H1 (cell line): ENCODE measurements around the gene ADAMTS17. TPM values are rescaled to one million over a fixed set of nuclear protein-coding genes. Genes with fewer than 3 reads are reported as not detected.

Experiments
- CTCF ChIA-PET: fragments of 300-600 bp; sonication (Branson Sonifier 250); formaldehyde crosslinking; loops from one replicate; lab custom pipeline; 2021; ENCODE audit not compliant: partially characterized antibody; lab: Charles Lee
- POLR2A ChIA-PET: fragments of 300-600 bp; sonication (Branson Sonifier 250); formaldehyde crosslinking; loops from one replicate; lab custom pipeline; 2021; ENCODE audit warnings: inconsistent platforms; ENCODE audit not compliant: partially characterized antibody; lab: Charles Lee
- DNase-seq, 2 experiments: peaks; one replicate each; pipeline versions ENCODE4 v3.0.0 to v3.0.0-alpha.2; 2010 to 2022; ENCODE audit warnings: low spot score in 2 of 2, low read depth in 1 of 2, mixed read lengths in 1 of 2
- FAIRE-seq: peaks from 2 replicates; lab custom pipeline; 2011; peaks lifted over from hg19 to GRCh38; lab: Jason Lieb, UNC
- H2AFZ ChIP-seq: 2 replicates; pipeline ENCODE4 v1.8.1; 2012; ENCODE audit warnings: low read length, inconsistent platforms
- H2AK5ac ChIP-seq: 2 replicates; pipeline ENCODE4 v1.6.1; 2013; ENCODE audit warnings: low read depth, low read length
- H2BK120ac ChIP-seq: replicated peaks from 2 replicates; pipeline ENCODE3; 2013; ENCODE audit warnings: low read depth, low read length, inconsistent platforms
- H2BK12ac ChIP-seq: 2 replicates; pipeline ENCODE4 v1.6.1; 2013; ENCODE audit warnings: low read depth, low read length
- H2BK15ac ChIP-seq: 2 replicates; pipeline ENCODE4 v1.6.1; 2013; ENCODE audit warnings: low read length
- H2BK20ac ChIP-seq: 2 replicates; pipeline ENCODE4 v1.6.1; 2013; ENCODE audit warnings: low read length
- H2BK5ac ChIP-seq: 2 replicates; pipeline ENCODE4 v1.6.1; 2013; ENCODE audit warnings: low read depth, low read length
- H3K14ac ChIP-seq: 2 replicates; pipeline ENCODE4 v1.6.1; 2013; ENCODE audit warnings: inconsistent platforms; ENCODE audit not compliant: insufficient read length
- H3K18ac ChIP-seq: 2 replicates; pipeline ENCODE4 v1.6.1; 2013; ENCODE audit warnings: low read length; ENCODE audit errors: extremely low read depth
- H3K23ac ChIP-seq: 2 replicates; pipeline ENCODE4 v1.6.1; 2013; ENCODE audit warnings: inconsistent platforms; ENCODE audit not compliant: insufficient read length
- H3K23me2 ChIP-seq: 2 replicates; pipeline ENCODE4 v1.6.1; 2013; ENCODE audit warnings: low read depth, low read length
- H3K27ac ChIP-seq: 2 replicates; pipeline ENCODE4 v1.6.1; 2011; ENCODE audit warnings: low read depth, low read length, inconsistent platforms
- H3K27me3 ChIP-seq, 4 experiments: replicated peaks in 1 of 4; 1 replicate in 1 of 4; 2 replicates in 3 of 4; pipeline versions ENCODE4 v1.6.1 to v1.8.1; 2011 to 2013; ENCODE audit warnings: low read length in 3 of 4, mild to moderate bottlenecking in 3 of 4, inconsistent platforms in 2 of 4, mixed read lengths in 2 of 4, moderate library complexity in 1 of 4; ENCODE audit not compliant: control insufficient read depth in 3 of 4, insufficient read depth in 3 of 4; ENCODE audit errors: extremely low read depth in 1 of 4
- H3K36me3 ChIP-seq, 4 experiments: 2 replicates each; pipeline versions ENCODE4 v1.6.1 to v1.8.1; 2011 to 2013; ENCODE audit warnings: mild to moderate bottlenecking in 4 of 4, low read length in 3 of 4, moderate library complexity in 2 of 4, control low read depth in 1 of 4, inconsistent platforms in 1 of 4; ENCODE audit not compliant: insufficient read depth in 4 of 4, control insufficient read depth in 2 of 4
- H3K4ac ChIP-seq: replicated peaks from 2 replicates; pipeline ENCODE3; 2013; ENCODE audit warnings: low read length, low read depth, mixed read lengths, inconsistent platforms; ENCODE audit not compliant: insufficient read length
- H3K4me1 ChIP-seq, 4 experiments: replicated peaks in 1 of 4; 1 replicate in 1 of 4; 2 replicates in 3 of 4; pipeline versions ENCODE4 v1.6.1 to v1.8.1; 2011 to 2013; ENCODE audit warnings: low read length in 3 of 4, inconsistent platforms in 2 of 4, mixed read lengths in 1 of 4; ENCODE audit not compliant: insufficient read depth in 4 of 4, control insufficient read depth in 3 of 4
- H3K4me2 ChIP-seq, 2 experiments: 2 replicates each; pipeline versions ENCODE4 v1.6.1 to v1.8.1; 2011 to 2013; ENCODE audit warnings: low read depth in 2 of 2, low read length in 2 of 2, control low read depth in 1 of 2, inconsistent platforms in 1 of 2, mild to moderate bottlenecking in 1 of 2; ENCODE audit not compliant: insufficient read depth in 1 of 2
- H3K4me3 ChIP-seq, 4 experiments: fragments of 200-600, 300-600 bp in 1 of 4; sonication (generic), shearing (Covaris generic), sonication (Bioruptor Twin) in 1 of 4; 2 replicates each; pipeline versions ENCODE4 v1.5.1 to v1.8.1; 2011 to 2016; ENCODE audit warnings: low read length in 4 of 4, low read depth in 3 of 4, control low read depth in 2 of 4, inconsistent platforms in 2 of 4, mild to moderate bottlenecking in 2 of 4, mixed read lengths in 1 of 4, moderate library complexity in 1 of 4; ENCODE audit not compliant: insufficient read depth in 2 of 4; ENCODE audit errors: extremely low read depth in 1 of 4
- H3K56ac ChIP-seq: replicated peaks from 2 replicates; pipeline ENCODE3; 2013; ENCODE audit warnings: low read depth, mild to moderate bottlenecking, mixed read lengths, low read length, inconsistent platforms; ENCODE audit not compliant: insufficient read length
- H3K79me1 ChIP-seq: 2 replicates; pipeline ENCODE4 v1.6.1; 2013; ENCODE audit warnings: low read depth, low read length, control low read depth
- H3K79me2 ChIP-seq, 2 experiments: 2 replicates each; pipeline versions ENCODE4 v1.6.1 to v1.8.1; 2012 to 2013; ENCODE audit warnings: low read length in 2 of 2, mild to moderate bottlenecking in 2 of 2, inconsistent platforms in 1 of 2; ENCODE audit not compliant: insufficient read depth in 2 of 2, control insufficient read depth in 1 of 2
- H3K9ac ChIP-seq, 4 experiments: replicated peaks in 1 of 4; 1 replicate in 1 of 4; 2 replicates in 3 of 4; pipeline versions ENCODE4 v1.6.1 to v1.8.1; 2011 to 2013; ENCODE audit warnings: low read depth in 3 of 4, low read length in 3 of 4, control low read depth in 2 of 4, mild to moderate bottlenecking in 2 of 4, moderate library complexity in 2 of 4, inconsistent platforms in 1 of 4; ENCODE audit errors: extremely low read depth in 1 of 4
- H3K9me3 ChIP-seq, 2 experiments: 2 replicates each; pipeline versions ENCODE4 v1.6.1 to v1.8.1; 2012 to 2013; ENCODE audit warnings: mild to moderate bottlenecking in 2 of 2, moderate library complexity in 2 of 2, control low read depth in 1 of 2, inconsistent platforms in 1 of 2, low read depth in 1 of 2, low read length in 1 of 2, mixed read lengths in 1 of 2; ENCODE audit not compliant: insufficient read depth in 2 of 2
- H4K20me1 ChIP-seq, 2 experiments: replicated peaks in 1 of 2; 2 replicates each; pipeline versions ENCODE3 to v1.8.1; 2011 to 2013; ENCODE audit warnings: inconsistent platforms in 2 of 2, low read length in 2 of 2, mild to moderate bottlenecking in 1 of 2; ENCODE audit not compliant: insufficient read depth in 2 of 2, control insufficient read depth in 1 of 2
- H4K5ac ChIP-seq: 2 replicates; pipeline ENCODE4 v1.6.1; 2013; ENCODE audit warnings: low read length, low read depth, mixed read lengths, inconsistent platforms; ENCODE audit not compliant: insufficient read length
- H4K8ac ChIP-seq: 2 replicates; pipeline ENCODE4 v1.8.0; 2013; ENCODE audit warnings: mild to moderate bottlenecking, moderate library complexity, low read length, inconsistent platforms; ENCODE audit not compliant: insufficient read depth; ENCODE audit errors: extremely low read depth
- H4K91ac ChIP-seq: replicated peaks from 2 replicates; pipeline ENCODE3; 2013; ENCODE audit warnings: low read length, mixed read lengths, inconsistent platforms; ENCODE audit not compliant: insufficient read length
- CEBPB ChIP-seq: IDR thresholded peaks from 2 replicates; pipeline ENCODE4 v1.6.1; 2012; ENCODE audit warnings: low read depth, low read length
- EP300 ChIP-seq, 2 experiments: IDR thresholded peaks; 1 replicate in 1 of 2; 2 replicates in 1 of 2; pipeline ENCODE4 v1.6.1; 2011 to 2012; ENCODE audit warnings: low read depth in 2 of 2, low read length in 2 of 2, mild to moderate bottlenecking in 2 of 2, borderline replicate concordance in 1 of 2, inconsistent platforms in 1 of 2, moderate library complexity in 1 of 2
- WGBS, 2 experiments: shearing (Covaris generic) in 1 of 2; methylation state at CpG; one replicate each; pipeline versions ENCODE4 v1.1.6 to v1.1.7; 2013 to 2015; ENCODE audit warnings: low lambda C conversion rate in 2 of 2, mixed read lengths in 2 of 2, inconsistent platforms in 1 of 2, low coverage in 1 of 2, missing lambda C conversion rate in 1 of 2; ENCODE audit not compliant: insufficient replicate concordance in 2 of 2, insufficient coverage in 1 of 2, insufficient read length in 1 of 2; ENCODE audit errors: extremely low coverage in 1 of 2, missing lambda C conversion rate in 1 of 2; 5-methylcytosine and 5-hydroxymethylcytosine counted together
- polyA plus RNA-seq, 7 experiments: library from polyadenylated mRNA; depleted of rRNA in 3 of 7; stranded (reverse) in 5 of 7; unstranded in 2 of 7; fragments of >200 nt in 5 of 7; fragments of 200-250 nt in 2 of 7; gene quantifications; 1 replicate in 5 of 7; 2 replicates in 1 of 7; 4 replicates in 1 of 7; pipeline versions ENCODE4 v1.2.1 to v1.2.3, GENCODE V29; 2011 to 2013; ENCODE audit warnings: missing spikeins in 2 of 7, mixed read lengths in 2 of 7
- total RNA-seq: library from RNA; stranded (reverse); fragmentation: NEBNext Ultra II Directional; extraction: Animal tissue kit (Norgen Biotek cat#: 25700); gene quantifications from 2 replicates; pipeline ENCODE4 v1.2.1, GENCODE V29; 2021

ADAMTS17 gene
- total and polyA plus RNA-seq, 2 of the 8 experiments (the other 6 are each of a cell fraction or from before 2014, with no cell fraction given) = 0.51 to 1.7 TPM

- no peak overlapping the region for H2BK5ac ChIP-seq
- no peak overlapping the region for H3K27ac ChIP-seq
- H2AK5ac ChIP-seq = no peak overlapping the region
- 57% methylated on average over 19 of the region's 19 CpGs; no CpG with 5 or more reads in 1 of the 2 experiments for WGBS, 2 experiments
- no peaks in the 10 kb centered on the region for H3K9me3 ChIP-seq
- no peaks in the 10 kb centered on the region; the same call in 1 of the 2 replicates for H3K23me2 ChIP-seq
- ChIA-PET CTCF (interaction anchor here (0.6 to 8.5 kb wide), 50 partner anchors 8 to 652 kb away, joined by 3 to 112 read pairs (median 4); partner anchors contain the start of genes ADAMTS17, ASB7 and LINS1), POLR2A (interaction anchor here (0.8 to 3.5 kb wide), 4 partner anchors 12 to 378 kb away, joined by 3 to 18 read pairs (median 9); no protein-coding TSS in a partner anchor)
- peak overlapping the region; percentile 75 for H2AFZ ChIP-seq
- H3K23ac ChIP-seq = no peak overlapping the region
- H3K27me3 ChIP-seq = peaks cover 0 to 8% (median 5%) of the 10 kb centered on the region in 4 experiments; a peak in 6 of 7 replicates
- no peak overlapping the region for H3K4ac ChIP-seq
- peak overlapping the region in 3 of 4 experiments; percentile 7 to 95 (median 91); a peak in 5 of 8 replicates for H3K4me3 ChIP-seq
- H4K20me1 ChIP-seq = no peaks in the 10 kb centered on the region
- H3K18ac ChIP-seq = no peak overlapping the region
- no peaks in the 10 kb centered on the region for H3K79me1 ChIP-seq
- no peak overlapping the region for H3K9ac ChIP-seq
- no peak overlapping the region for H4K91ac ChIP-seq
- no peak overlapping the region for H2BK12ac ChIP-seq
- no peak overlapping the region for H2BK120ac ChIP-seq
- no peak overlapping the region for H3K56ac ChIP-seq
- H2BK15ac ChIP-seq = no peak overlapping the region; the same call in 1 of the 2 replicates
- H4K5ac ChIP-seq = no peak overlapping the region
- no peak overlapping the region for H3K14ac ChIP-seq
- no peak for TF ChIP-seq EP300 (IDR thresholded peaks at IDR 0.05; ENCODE audit: borderline replicate concordance in 1 of 2, low read depth in 2 of 2, low read length in 2 of 2)
- peak; percentile 82 for TF ChIP-seq CEBPB
- H3K4me2 ChIP-seq = peak overlapping the region; percentile 45 to 66
- H3K36me3 ChIP-seq = no peaks in the 10 kb centered on the region; a peak in 1 of 8 replicates
- DNase-seq (no peak), FAIRE-seq (no peak)
- no peak overlapping the region for H2BK20ac ChIP-seq
- H4K8ac ChIP-seq = peak overlapping the region; percentile 87; the same call in 1 of the 2 replicates
- H3K4me1 ChIP-seq = peaks cover 0 to 3% (median 1%) of the 10 kb centered on the region in 4 experiments; a peak in 2 of 7 replicates
- no peaks in the 10 kb centered on the region for H3K79me2 ChIP-seq
Observed at GRCh38 chr15:100350434-100351226, 8.9 kb upstream of the ADAMTS17 start.
